SK-N-SH (cell line): ENCODE data around the gene PLOD3. TPM values are rescaled to one million over a fixed set of nuclear protein-coding genes. Genes with fewer than 3 reads are reported as not detected.

Experiments used
- CTCF ChIA-PET: fragments of 300-600, 350-600 bp; formaldehyde crosslinking; extraction: SDS; loops from one replicate; lab custom pipeline; 2021; lab: Yijun Ruan, JAX
- POLR2A ChIA-PET: fragments of 350-600 bp; sonication (Branson Sonifier 250); formaldehyde crosslinking; extraction: SDS; loops from one replicate; lab custom pipeline; 2020; ENCODE audit warnings: antibody characterized with exemption, inconsistent platforms; lab: Yijun Ruan, JAX
- DNase-seq: peaks from one replicate; pipeline ENCODE4 v3.0.0; 2012
- H2AFZ ChIP-seq: fragments of 200-600 bp; sonication (generic); 2 replicates; pipeline ENCODE4 v1.8.1; 2016; ENCODE audit warnings: antibody characterized with exemption, mild to moderate bottlenecking, low read depth
- H3F3A ChIP-seq: fragments of 200-600 bp; sonication (generic); replicated peaks from 2 replicates; pipeline ENCODE3; 2016; ENCODE audit warnings: antibody characterized with exemption, mild to moderate bottlenecking; ENCODE audit not compliant: insufficient read depth
- H3K27ac ChIP-seq, 2 experiments: fragments of 200-500 bp in 1 of 2; fragments of 200-600 bp in 1 of 2; sonication (Bioruptor generic) in 1 of 2; sonication (generic), shearing (Covaris generic) in 1 of 2; 2 replicates each; pipeline versions ENCODE4 v1.5.1 to v1.6.1; 2014 to 2016; ENCODE audit warnings: low read depth in 2 of 2, inconsistent platforms in 1 of 2, low read length in 1 of 2, mild to moderate bottlenecking in 1 of 2, mixed read lengths in 1 of 2
- H3K27me3 ChIP-seq: fragments of 200-600 bp; sonication (generic), shearing (Covaris generic); 2 replicates; pipeline ENCODE4 v1.6.1; 2016; ENCODE audit warnings: mixed run types; ENCODE audit not compliant: insufficient read depth
- H3K36me3 ChIP-seq, 2 experiments: fragments of 200-500 bp in 1 of 2; fragments of 200-600 bp in 1 of 2; sonication (Bioruptor generic) in 1 of 2; sonication (generic) in 1 of 2; replicated peaks in 1 of 2; 2 replicates each; pipeline versions ENCODE3 to v1.5.1; 2014 to 2016; ENCODE audit warnings: low read length in 1 of 2, mild to moderate bottlenecking in 1 of 2; ENCODE audit not compliant: insufficient read depth in 2 of 2, control insufficient read depth in 1 of 2
- H3K4me1 ChIP-seq, 2 experiments: fragments of 200-500 bp in 1 of 2; fragments of 200-600 bp in 1 of 2; sonication (Bioruptor generic) in 1 of 2; sonication (generic), shearing (Covaris generic) in 1 of 2; 2 replicates each; pipeline versions ENCODE4 v1.5.1 to v1.6.1; 2014 to 2016; ENCODE audit warnings: low read depth in 1 of 2, low read length in 1 of 2, mixed run types in 1 of 2; ENCODE audit not compliant: insufficient read depth in 2 of 2, control insufficient read depth in 1 of 2
- H3K4me2 ChIP-seq: fragments of 200-600 bp; sonication (generic), shearing (Covaris generic); 2 replicates; pipeline ENCODE4 v1.6.1; 2017; ENCODE audit warnings: mixed run types
- H3K4me3 ChIP-seq, 2 experiments: fragments of 200-500 bp in 1 of 2; fragments of 200-600 bp in 1 of 2; sonication (Bioruptor generic) in 1 of 2; sonication (generic), shearing (Covaris generic) in 1 of 2; 2 replicates each; pipeline versions ENCODE4 v1.5.1 to v1.8.1; 2014 to 2016; ENCODE audit warnings: low read depth in 2 of 2, inconsistent platforms in 1 of 2, low read length in 1 of 2, mild to moderate bottlenecking in 1 of 2, mixed read lengths in 1 of 2, moderate library complexity in 1 of 2
- H3K79me2 ChIP-seq: fragments of 200-600 bp; sonication (generic); 2 replicates; pipeline ENCODE4 v1.8.1; 2017; ENCODE audit warnings: mild to moderate bottlenecking; ENCODE audit not compliant: insufficient read depth
- H3K9ac ChIP-seq: fragments of 200-600 bp; sonication (generic); 2 replicates; pipeline ENCODE4 v1.6.1; 2017; ENCODE audit warnings: mixed run types
- H3K9me2 ChIP-seq: fragments of 200-600 bp; sonication (generic); 2 replicates; pipeline ENCODE4 v1.6.1; 2017; ENCODE audit warnings: mixed run types
- H3K9me3 ChIP-seq: fragments of 200-600 bp; sonication (generic); 2 replicates; pipeline ENCODE4 v1.6.1; 2017; ENCODE audit warnings: mixed run types, mild to moderate bottlenecking, moderate library complexity
- H4K20me1 ChIP-seq: fragments of 200-600 bp; sonication (generic); 2 replicates; pipeline ENCODE4 v1.6.1; 2017; ENCODE audit warnings: mild to moderate bottlenecking, mixed run types; ENCODE audit not compliant: insufficient read depth
- EZH2phosphoT487 ChIP-seq: fragments of 200-600 bp; sonication (generic); IDR thresholded peaks from 2 replicates; pipeline ENCODE4 v1.6.1; 2017; ENCODE audit warnings: low read depth, mixed run types, mild to moderate bottlenecking, antibody characterized with exemption, moderate library complexity, borderline replicate concordance
- FOXJ3 ChIP-seq: sonication (generic); formaldehyde crosslinking; IDR thresholded peaks from 2 replicates; pipeline ENCODE4 v1.5.1; 2020; ENCODE audit warnings: mild to moderate bottlenecking, missing genetic modification reagents
- MEF2A ChIP-seq: IDR thresholded peaks from 2 replicates; pipeline ENCODE4 v1.4.0; 2012; ENCODE audit warnings: low read depth, borderline replicate concordance
- NRF1 ChIP-seq: IDR thresholded peaks from 2 replicates; pipeline ENCODE4 v1.6.1; 2012; ENCODE audit warnings: low read depth, mild to moderate bottlenecking, low read length
- RAD21 ChIP-seq: IDR thresholded peaks from 2 replicates; pipeline ENCODE4 v1.6.1; 2012; ENCODE audit warnings: mild to moderate bottlenecking, low read length
- RCOR1 ChIP-seq: fragments of 150-350 bp; IDR thresholded peaks from 2 replicates; pipeline ENCODE4 v1.6.1; 2017; ENCODE audit warnings: antibody characterized with exemption, low read length
- REST ChIP-seq: IDR thresholded peaks from 2 replicates; pipeline ENCODE4 v1.6.1; 2012; ENCODE audit warnings: mild to moderate bottlenecking, low read depth, low read length, moderate library complexity
- SIN3A ChIP-seq: IDR thresholded peaks from 2 replicates; pipeline ENCODE4 v1.6.1; 2012; ENCODE audit warnings: low read depth, mild to moderate bottlenecking, low read length, moderate library complexity, borderline replicate concordance
- SMC3 ChIP-seq: IDR thresholded peaks from 2 replicates; pipeline ENCODE4 v1.6.1; 2012; ENCODE audit warnings: low read depth, low read length, improper control_type of control experiment
- TEAD4 ChIP-seq: IDR thresholded peaks from 2 replicates; pipeline ENCODE4 v1.4.0; 2012; ENCODE audit warnings: mild to moderate bottlenecking, borderline replicate concordance; ENCODE audit not compliant: insufficient read depth
- USF2 ChIP-seq: fragments of 150-350 bp; IDR thresholded peaks from 2 replicates; pipeline ENCODE4 v1.6.1; 2017; ENCODE audit warnings: antibody characterized with exemption, low read length, low read depth, borderline replicate concordance
- WGBS: methylation state at CpG from one replicate; pipeline ENCODE4 v1.1.6; 2017; ENCODE audit warnings: low lambda C conversion rate; 5-methylcytosine and 5-hydroxymethylcytosine counted together
- polyA plus RNA-seq, 3 experiments: library from polyadenylated mRNA; depleted of rRNA; stranded (reverse); fragments of >200 nt; gene quantifications; 2 replicates each; pipeline ENCODE4 v1.2.3, GENCODE V29; 2012
- TF ChIP-seq, protein P1 (sequence below): IDR thresholded peaks from 2 replicates; pipeline ENCODE4; 2012
- TF ChIP-seq, protein P2 (sequence below): IDR thresholded peaks from 2 replicates; pipeline ENCODE4 v1.4.0; 2012; ENCODE audit warnings: low read depth

Gene PLOD3
- polyA plus RNA-seq, 1 of the 3 experiments (the other 2 are of a cell fraction) = 276 TPM

- no peak overlapping the region for H3K9ac ChIP-seq
- no peaks in the 10 kb centered on the region; the same call in 1 of the 2 replicates for H3K27me3 ChIP-seq
- H3K79me2 ChIP-seq = no peaks in the 10 kb centered on the region
- H3K4me3 ChIP-seq = peak overlapping the region; percentile 56 to 61
- WGBS = 1% methylated on average over 38 of the region's 38 CpGs
- H3K9me3 ChIP-seq = no peaks in the 10 kb centered on the region
- peaks cover 49% of the 10 kb centered on the region for H3F3A ChIP-seq
- peak; percentile 53 for DNase-seq
- ChIA-PET CTCF (interaction anchor here (0.9 to 3.8 kb wide), 11 partner anchors 10 to 271 kb away, joined by 4 to 21 read pairs (median 5); partner anchors contain the start of genes FIS1 and NAT16), POLR2A (interaction anchor here (0.6 to 3.0 kb wide), 22 partner anchors 8 to 1229 kb away, joined by 3 to 43 read pairs (median 8); partner anchors contain the start of genes AP1S1, FIS1, NAT16 and PLOD3)
- no peaks in the 10 kb centered on the region for H3K9me2 ChIP-seq
- H3K4me2 ChIP-seq = peak overlapping the region; percentile 98
- H3K27ac ChIP-seq = peak overlapping the region in 1 of 2 experiments; percentile 67; a peak in 3 of 4 replicates
- peak overlapping the region; percentile 20; the same call in 1 of the 2 replicates for H2AFZ ChIP-seq
- H3K4me1 ChIP-seq = peaks cover 36 to 69% of the 10 kb centered on the region in 2 experiments
- peaks cover 18% of the 10 kb centered on the region for H4K20me1 ChIP-seq
- TF ChIP-seq, protein P1, sequence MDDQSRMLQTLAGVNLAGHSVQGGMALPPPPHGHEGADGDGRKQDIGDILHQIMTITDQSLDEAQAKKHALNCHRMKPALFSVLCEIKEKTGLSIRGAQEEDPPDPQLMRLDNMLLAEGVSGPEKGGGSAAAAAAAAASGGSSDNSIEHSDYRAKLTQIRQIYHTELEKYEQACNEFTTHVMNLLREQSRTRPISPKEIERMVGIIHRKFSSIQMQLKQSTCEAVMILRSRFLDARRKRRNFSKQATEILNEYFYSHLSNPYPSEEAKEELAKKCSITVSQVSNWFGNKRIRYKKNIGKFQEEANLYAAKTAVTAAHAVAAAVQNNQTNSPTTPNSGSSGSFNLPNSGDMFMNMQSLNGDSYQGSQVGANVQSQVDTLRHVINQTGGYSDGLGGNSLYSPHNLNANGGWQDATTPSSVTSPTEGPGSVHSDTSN = peak; percentile 13; the same call in 1 of the 2 replicates
- TF ChIP-seq SIN3A = peak; percentile 49; the same call in 1 of the 2 replicates
- TF ChIP-seq SMC3 = no peak
- TF ChIP-seq MEF2A = no peak
- TF ChIP-seq REST = peak; percentile 84
- 0 out of 2 replicates have a peak, but pooled peaks have one; percentile 33 for TF ChIP-seq FOXJ3 (CRISPR knock-in tag)
- TF ChIP-seq, all 33 proteins: peak for 4
- H3K36me3 ChIP-seq = peaks cover 5 to 9% of the 10 kb centered on the region in 2 experiments
These were observed 51.3 kb downstream of the PLOD3 start for GRCh38 chr7:101165958-101166647.

DNA sequence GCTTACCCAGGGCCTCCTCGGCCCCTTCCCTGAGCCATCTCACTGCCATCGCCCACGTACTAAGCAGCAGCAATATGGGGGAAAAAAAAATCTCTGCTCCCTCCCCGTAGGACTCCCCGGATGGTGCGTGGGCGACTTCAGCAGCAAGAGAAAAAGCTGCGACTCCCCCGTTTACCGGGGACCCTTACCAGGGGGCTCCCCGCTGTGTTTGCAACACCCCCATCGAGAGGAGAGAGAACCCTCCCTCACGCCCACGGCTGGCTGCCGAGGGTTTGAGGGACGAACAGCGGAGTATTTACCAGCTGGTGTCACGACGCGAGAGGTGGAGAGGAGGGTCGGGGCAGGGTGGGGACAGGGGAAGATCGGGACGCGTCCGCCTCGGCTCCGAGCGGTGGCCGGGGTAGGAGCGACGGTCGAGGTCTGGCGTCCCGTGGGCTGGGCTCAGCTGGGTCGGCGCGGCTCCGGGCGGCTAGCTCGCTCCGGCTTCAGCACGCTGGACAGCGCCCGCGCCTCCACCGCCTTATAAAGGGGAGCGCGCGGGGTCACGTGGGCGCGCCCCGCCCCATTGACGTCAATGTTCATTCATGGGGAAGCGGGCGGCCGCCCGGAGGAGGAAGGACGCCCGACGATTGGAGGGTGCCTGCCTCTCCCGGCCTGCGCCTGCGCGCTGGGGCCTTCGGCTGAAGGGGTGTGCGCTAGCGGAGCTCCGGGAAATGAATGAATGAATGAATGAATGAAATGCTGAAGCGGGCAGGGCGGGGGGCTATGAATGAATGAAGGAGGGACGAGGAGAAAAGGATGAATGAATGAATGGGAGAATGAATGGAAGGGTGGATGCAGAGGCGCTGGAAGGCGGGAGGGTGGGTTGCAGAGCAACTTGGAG lies 52.1 kb downstream of the PLOD3 start, which contains the start of gene VGF:
VGF (minus strand) TSS at position 495 of the 883 bp plus-strand sequence. CDS start 726 bp downstream, outside the sequence.
- CTCF ChIA-PET = interaction anchor here (0.7 to 3.8 kb wide), 13 partner anchors 9 to 271 kb away, joined by 3 to 21 read pairs (median 5); partner anchors contain the start of genes FIS1 and NAT16
- Histone ChIP-seq H3K79me2 (no peaks in the 10 kb centered on the region), H2AFZ (peak within 1 kb of the TSS; percentile 20; the same call in 1 of the 2 replicates), H3K27me3 (no peaks in the 10 kb centered on the region), H3K4me3 (peak within 1 kb of the TSS; percentile 56 to 61), H3F3A (peaks cover 44% of the 10 kb centered on the region), H3K36me3 (peaks cover 7 to 9% of the 10 kb centered on the region in 2 experiments), H3K27ac (peak within 1 kb of the TSS in 1 of 2 experiments; percentile 94; a peak in 3 of 4 replicates), H3K9me3 (no peaks in the 10 kb centered on the region), H3K9ac (no peak within 1 kb of the TSS), H3K4me2 (peak within 1 kb of the TSS; percentile 98), H3K9me2 (no peaks in the 10 kb centered on the region), H3K4me1 (peaks cover 36 to 66% of the 10 kb centered on the region in 2 experiments), H4K20me1 (peaks cover 19% of the 10 kb centered on the region)
- POLR2A ChIA-PET = interaction anchor here (0.6 to 3.0 kb wide), 25 partner anchors 9 to 1230 kb away, joined by 3 to 43 read pairs (median 6); partner anchors contain the start of genes ACTL6B, AP1S1, FIS1 and NAT16
- peak; percentile 97 for DNase-seq
- WGBS = 2% methylated on average over 71 of the region's 74 CpGs
- TF ChIP-seq TEAD4 (peak; percentile 26; the same call in 1 of the 2 replicates), RCOR1 (peak; percentile 62; the same call in 1 of the 2 replicates), RAD21 (no peak), USF2 (peak; percentile 95), EZH2phosphoT487 (no peak), NRF1 (peak; percentile 97)
- TF ChIP-seq, protein P1 = peak; percentile 67
- TF ChIP-seq, protein P2, sequence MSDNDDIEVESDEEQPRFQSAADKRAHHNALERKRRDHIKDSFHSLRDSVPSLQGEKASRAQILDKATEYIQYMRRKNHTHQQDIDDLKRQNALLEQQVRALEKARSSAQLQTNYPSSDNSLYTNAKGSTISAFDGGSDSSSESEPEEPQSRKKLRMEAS = peak; percentile 86
